WERI-Rb-1 (cell line): ENCODE results near the gene CLSTN1.
"Not testable (repeated sequence)": the region's sequence is repeated elsewhere in the genome, so short reads cannot be mapped to it uniquely, and the experiment has no call there.

ENCODE experiments used
- DNase-seq: peaks from one replicate; pipeline ENCODE4 v3.0.0-alpha.2; 2020
- H3K27ac ChIP-seq: fragments of 250-450 bp; sonication (Bioruptor Pico); 2 replicates; pipeline ENCODE4 v1.5.1; 2020; ENCODE audit warnings: mild to moderate bottlenecking, moderate library complexity
- H3K27me3 ChIP-seq: fragments of 250-450 bp; sonication (Bioruptor Pico); 2 replicates; pipeline ENCODE4 v1.5.1; 2021; ENCODE audit warnings: mild to moderate bottlenecking, low read depth, moderate library complexity; ENCODE audit not compliant: insufficient read depth, severe bottlenecking
- H3K36me3 ChIP-seq: fragments of 250-450 bp; sonication (Bioruptor Pico); 2 replicates; pipeline ENCODE4 v1.5.1; 2020; ENCODE audit warnings: mild to moderate bottlenecking, moderate library complexity
- H3K4me3 ChIP-seq: 2 replicates; pipeline ENCODE4 v1.5.1; 2011; ENCODE audit warnings: low read depth, mild to moderate bottlenecking, control low read depth, low read length
- H3K9me3 ChIP-seq: fragments of 250-450 bp; sonication (Bioruptor Pico); 2 replicates; pipeline ENCODE4 v1.5.1; 2021; ENCODE audit warnings: mild to moderate bottlenecking, moderate library complexity; ENCODE audit not compliant: severe bottlenecking
- TF ChIP-seq, protein P1 (sequence below): IDR thresholded peaks from 2 replicates; pipeline ENCODE4 v1.5.1; 2011; ENCODE audit warnings: low read depth, mild to moderate bottlenecking, control low read depth, inconsistent platforms, low read length

The CLSTN1 gene

DNA sequence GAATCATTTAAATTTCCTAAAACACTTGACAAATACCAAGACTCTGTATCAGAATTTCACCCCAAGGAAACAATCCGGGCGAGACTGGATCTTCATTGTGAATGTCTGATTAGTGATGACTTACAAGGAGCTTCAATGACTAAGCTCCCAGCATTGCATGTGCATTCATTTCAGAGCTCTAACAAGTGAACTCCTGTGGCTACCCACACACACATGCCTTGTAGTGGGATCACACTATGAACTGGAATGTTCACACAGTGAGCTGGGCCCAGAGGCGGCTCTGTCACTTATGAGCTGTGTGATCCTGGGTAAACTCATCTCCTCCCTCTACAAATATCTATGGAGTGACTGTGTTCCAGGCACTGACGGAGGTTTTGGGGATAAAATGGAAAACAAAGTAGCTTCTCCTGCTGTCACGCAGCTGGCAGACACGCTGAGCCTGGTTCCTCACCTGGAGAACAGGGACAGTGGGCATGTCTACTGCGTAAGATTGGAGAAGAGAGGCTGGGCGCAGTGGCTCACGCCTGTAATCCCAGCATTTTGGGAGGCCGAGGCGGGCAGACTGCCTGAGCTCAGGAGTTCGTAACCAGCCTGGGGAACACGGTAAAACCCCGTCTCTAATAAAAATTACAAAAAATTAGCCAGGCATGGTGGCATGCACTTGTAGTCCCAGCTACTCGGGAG is 56.9 kb downstream of the CLSTN1 start:
- no peaks in the 10 kb centered on the region for H3K27me3 ChIP-seq
- H3K27ac ChIP-seq, result no peak overlapping the region
- H3K36me3 ChIP-seq, result peaks cover 59% of the 10 kb centered on the region
- DNase-seq, result no peak
- no peaks in the 10 kb centered on the region for H3K9me3 ChIP-seq
- TF ChIP-seq, protein P1, sequence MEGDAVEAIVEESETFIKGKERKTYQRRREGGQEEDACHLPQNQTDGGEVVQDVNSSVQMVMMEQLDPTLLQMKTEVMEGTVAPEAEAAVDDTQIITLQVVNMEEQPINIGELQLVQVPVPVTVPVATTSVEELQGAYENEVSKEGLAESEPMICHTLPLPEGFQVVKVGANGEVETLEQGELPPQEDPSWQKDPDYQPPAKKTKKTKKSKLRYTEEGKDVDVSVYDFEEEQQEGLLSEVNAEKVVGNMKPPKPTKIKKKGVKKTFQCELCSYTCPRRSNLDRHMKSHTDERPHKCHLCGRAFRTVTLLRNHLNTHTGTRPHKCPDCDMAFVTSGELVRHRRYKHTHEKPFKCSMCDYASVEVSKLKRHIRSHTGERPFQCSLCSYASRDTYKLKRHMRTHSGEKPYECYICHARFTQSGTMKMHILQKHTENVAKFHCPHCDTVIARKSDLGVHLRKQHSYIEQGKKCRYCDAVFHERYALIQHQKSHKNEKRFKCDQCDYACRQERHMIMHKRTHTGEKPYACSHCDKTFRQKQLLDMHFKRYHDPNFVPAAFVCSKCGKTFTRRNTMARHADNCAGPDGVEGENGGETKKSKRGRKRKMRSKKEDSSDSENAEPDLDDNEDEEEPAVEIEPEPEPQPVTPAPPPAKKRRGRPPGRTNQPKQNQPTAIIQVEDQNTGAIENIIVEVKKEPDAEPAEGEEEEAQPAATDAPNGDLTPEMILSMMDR, result no peak
- H3K4me3 ChIP-seq, result no peak overlapping the region

DNA sequence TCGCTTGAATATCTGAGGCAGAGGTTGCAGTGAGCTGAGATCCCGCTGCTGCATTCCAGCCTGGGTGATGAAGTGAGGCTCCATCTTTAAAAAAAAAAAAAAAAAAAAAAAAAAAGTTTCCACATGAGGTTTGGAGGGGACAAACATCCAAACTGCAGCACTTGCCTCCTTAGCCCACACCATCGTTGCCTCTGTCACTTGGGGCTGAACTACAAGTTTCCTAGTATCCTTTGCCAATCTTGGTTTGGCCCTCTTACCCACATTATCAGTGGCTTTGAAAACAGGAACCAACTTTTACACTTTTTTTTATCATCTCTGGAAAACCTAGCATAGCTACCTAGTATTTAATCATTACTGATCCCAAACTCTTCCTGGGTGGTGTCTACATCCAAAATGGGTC is 59.2 kb downstream of the CLSTN1 start:
- DNase-seq, result no peak
- Histone ChIP-seq H3K4me3 (no peak overlapping the region), H3K36me3 (peaks cover 57% of the 10 kb centered on the region), H3K9me3 (no peaks in the 10 kb centered on the region), H3K27ac (no peak overlapping the region), H3K27me3 (no peaks in the 10 kb centered on the region)
- TF ChIP-seq, protein P1, result no peak

- H3K4me3 ChIP-seq, result no peak overlapping the region
These were observed 59.9 kb downstream of the CLSTN1 start for GRCh38 chr1:9763914-9764313.

DNA sequence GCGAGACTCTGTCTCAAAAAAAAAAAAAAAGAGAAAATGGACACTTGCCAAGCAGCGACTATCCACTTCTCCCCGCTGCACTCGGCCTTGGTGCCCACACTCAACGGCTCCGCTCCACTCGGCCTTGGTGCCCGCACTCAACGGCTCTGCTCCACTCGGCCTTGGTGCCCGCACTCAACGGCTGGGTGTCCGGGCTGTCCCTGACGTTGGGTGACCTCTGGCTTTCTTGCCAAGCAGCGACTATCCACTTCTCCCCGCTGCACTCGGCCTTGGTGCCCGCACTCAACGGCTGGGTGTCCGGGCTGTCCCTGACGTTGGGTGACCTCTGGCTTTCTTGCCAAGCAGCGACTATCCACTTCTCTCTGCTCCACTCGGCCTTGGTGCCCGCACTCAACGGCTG is 61.3 kb downstream of the CLSTN1 start:
- not testable (repeated sequence) for H3K9me3 ChIP-seq, H3K27me3 ChIP-seq, H3K4me3 ChIP-seq, DNase-seq, H3K27ac ChIP-seq
- H3K36me3 ChIP-seq, result peaks cover 61% of the 10 kb centered on the region

More at GRCh38 chr1:9763914-9764313, 59.9 kb downstream of the CLSTN1 start:
- Histone ChIP-seq H3K36me3 (peaks cover 52% of the 10 kb centered on the region), H3K27ac (no peak overlapping the region), H3K27me3 (no peaks in the 10 kb centered on the region), H3K9me3 (no peaks in the 10 kb centered on the region)
- DNase-seq, result no peak
- TF ChIP-seq, protein P1, result no peak

GRCh38 chr1:9761855-9762254 is 61.9 kb downstream of the CLSTN1 start:
- H3K27ac ChIP-seq, result no peak overlapping the region

DNA sequence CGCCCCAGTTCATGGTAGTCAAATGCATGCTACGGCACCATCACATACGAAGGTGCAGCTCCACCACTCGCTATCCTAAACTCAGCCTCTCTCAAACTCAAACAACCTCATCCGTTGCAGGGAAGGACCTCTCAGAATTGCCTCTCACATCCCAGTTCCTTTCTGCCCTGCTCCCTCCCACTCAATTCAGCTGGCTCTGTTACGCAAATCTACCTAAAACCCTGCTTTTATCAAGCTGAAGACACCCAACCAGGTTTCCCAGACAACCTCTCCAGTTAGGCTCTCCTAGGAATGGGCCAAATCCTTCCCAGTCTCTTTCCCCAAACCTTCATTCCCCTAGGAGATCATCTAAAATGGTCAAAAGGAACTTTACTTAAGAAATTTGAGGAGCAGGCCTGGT is 62.9 kb downstream of the CLSTN1 start:
- H3K27me3 ChIP-seq, result no peaks in the 10 kb centered on the region
- no peak overlapping the region for H3K27ac ChIP-seq
- H3K9me3 ChIP-seq, result no peaks in the 10 kb centered on the region
- no peak overlapping the region for H3K4me3 ChIP-seq
- DNase-seq, result no peak
- TF ChIP-seq, protein P1, result no peak
- peaks cover 52% of the 10 kb centered on the region for H3K36me3 ChIP-seq

More at GRCh38 chr1:9761855-9762254, 61.9 kb downstream of the CLSTN1 start:
- H3K36me3 ChIP-seq, result peaks cover 58% of the 10 kb centered on the region
- no peaks in the 10 kb centered on the region for H3K27me3 ChIP-seq
- no peak for DNase-seq
- TF ChIP-seq, protein P1, result no peak
- no peak overlapping the region for H3K4me3 ChIP-seq
- no peaks in the 10 kb centered on the region for H3K9me3 ChIP-seq
